Measurements from ENCODE around the gene DNTT.

The DNTT gene

GRCh38 chr10:96387161-96387560, 82.9 kb downstream of the DNTT start:
- DNase-seq = no peak

GRCh38 chr10:96387601-96388000, 83.4 kb downstream of the DNTT start:
- DNase-seq = no peak
